GM18520 (cell line): ENCODE data around the gene WDR37.
"Not testable (repeated sequence)": the region's sequence is repeated elsewhere in the genome, so short reads cannot be mapped to it uniquely, and the experiment has no call there.

Experiments used
- ATAC-seq: cut with Tn5 transposase; IDR thresholded peaks from one replicate; pipeline ENCODE4 v1.9.1; 2021; ENCODE audit not compliant: unreplicated experiment

Gene WDR37

DNA sequence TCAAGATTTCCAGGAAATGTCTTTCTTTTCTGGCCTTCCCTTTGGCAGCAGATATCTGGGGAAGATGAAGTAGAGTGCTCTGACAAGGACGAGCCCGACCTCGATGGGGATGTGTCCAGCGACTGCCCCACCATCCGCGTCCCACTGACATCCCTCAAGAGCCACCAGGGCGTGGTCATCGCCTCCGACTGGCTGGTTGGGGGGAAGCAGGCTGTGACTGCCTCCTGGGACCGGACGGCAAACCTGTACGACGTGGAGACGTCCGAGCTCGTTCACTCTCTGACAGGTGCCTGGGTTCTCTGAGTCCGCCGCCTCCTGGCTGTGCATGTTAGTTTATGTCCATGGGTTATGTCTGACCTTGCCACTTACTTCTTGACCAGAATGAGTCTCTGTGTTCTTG, 47.4 kb downstream of the WDR37 start:
- no peak for ATAC-seq

DNA sequence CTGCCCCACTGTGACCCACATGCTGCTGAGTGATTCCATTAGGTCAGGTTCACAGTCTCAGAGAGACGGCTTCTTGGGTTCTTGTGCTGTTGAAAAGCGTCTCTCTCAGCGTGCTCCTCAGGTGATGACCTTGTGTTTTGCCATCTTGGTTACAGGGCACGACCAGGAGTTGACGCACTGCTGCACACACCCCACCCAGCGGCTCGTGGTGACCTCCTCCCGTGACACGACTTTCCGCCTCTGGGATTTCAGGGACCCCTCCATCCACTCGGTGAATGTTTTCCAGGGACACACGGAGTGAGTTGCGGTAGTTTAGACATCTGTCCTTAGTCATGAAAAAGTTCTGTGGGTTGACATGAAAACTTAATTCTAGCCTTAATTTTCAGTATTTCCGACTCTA, 48.8 kb downstream of the WDR37 start:
- no peak for ATAC-seq

DNA sequence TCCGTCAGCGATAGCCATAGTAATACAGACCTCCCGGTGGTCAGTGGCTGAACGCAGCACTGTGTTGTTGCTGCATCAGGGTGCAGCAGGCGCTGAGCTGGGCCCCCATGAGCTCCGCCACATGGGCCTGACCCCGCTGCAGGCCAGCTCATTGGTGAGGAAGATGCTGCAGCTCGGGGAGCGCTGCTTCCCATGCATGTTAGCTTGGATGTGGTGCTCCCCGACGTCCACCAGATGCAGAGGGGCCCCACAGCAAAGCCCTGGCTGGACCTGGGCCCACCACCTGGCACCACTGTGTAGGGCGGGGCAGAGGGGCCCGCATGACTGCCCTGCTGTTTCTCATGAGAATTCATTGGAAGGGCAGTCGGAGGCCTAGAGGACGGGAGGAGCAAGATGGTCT, 50.8 kb downstream of the WDR37 start:
- ATAC-seq: no peak

DNA sequence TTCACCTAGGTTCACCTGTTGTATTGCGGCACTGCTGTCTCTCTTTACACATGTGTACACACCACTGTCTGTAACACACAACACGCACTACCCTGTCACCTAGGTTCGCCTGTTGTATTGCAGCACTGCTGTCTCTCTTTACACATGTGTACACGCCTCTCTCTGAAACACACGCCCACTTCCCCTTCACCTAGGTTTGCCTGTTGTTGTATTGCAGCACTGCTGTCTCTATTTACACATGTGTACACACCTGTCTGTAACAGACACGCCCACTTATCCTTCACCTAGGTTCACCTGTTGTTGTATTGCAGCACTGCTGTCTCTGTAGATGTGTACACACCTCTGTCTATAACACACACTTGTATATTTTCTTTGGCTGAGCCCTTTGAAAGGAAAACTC, 51.5 kb downstream of the WDR37 start:
- no peak for ATAC-seq

DNA sequence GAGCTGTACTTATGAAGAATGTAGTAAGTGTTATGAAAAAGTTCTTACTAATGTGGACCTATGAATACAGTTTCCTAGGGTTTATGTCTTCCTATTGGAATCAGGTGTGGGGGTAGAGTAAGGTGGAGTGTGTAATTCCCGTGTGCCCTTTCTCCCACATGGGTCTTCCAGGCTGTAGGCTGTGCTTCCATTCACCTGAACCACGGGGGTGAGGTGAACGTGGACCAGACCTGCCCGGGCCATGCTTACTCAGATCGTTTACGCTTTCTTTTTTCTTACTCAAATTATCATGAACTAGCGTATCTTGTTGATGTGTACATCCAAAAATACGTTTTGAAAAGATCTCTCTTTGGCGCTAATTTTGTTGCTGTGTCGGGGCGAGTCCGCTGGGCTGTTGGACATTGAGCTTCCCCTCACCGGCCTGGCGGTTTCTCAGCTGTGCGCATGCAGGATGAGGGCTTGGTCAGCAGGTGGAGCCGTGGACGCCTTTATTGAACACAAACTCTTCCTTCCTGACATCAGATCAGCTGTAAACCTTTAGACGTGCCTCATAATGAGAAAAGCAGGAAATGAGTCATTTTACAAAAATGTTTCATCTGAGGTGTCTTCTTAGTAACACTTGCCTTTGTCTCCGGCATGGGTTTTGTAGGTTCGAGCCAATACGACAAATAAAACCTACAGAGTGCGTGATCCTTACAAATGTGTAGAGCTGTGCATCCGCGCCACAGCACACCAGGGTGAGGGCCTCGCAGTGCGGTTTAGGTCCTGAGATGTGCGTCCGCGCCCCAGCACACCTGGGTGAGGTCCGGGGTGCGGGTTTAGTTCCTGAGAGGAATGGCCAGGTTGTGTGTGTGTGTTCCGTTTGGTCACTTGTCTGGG, 53.8 kb downstream of the WDR37 start:
- ATAC-seq: peak; percentile 80

DNA sequence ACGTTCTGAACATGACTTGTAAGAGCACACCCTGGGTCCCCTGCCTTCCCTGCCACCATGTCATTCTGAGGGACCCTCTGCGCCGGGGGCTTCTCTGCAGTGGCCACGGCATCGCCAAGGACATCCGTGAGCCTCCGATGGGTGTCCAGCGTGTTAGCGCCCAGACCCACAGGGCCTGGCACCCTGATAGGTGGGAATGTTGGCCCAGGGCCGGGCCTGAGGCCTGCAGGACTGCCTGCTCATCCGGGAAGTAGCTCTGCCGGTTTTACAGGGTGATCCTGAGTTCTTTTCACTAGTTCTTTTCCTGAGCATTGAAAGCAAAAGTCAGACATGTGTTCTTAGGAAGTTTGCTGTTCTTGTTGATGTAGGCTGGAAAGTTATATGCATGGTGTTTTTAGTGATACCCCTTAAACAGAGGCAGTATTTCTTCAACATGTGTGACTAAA, 54.5 kb downstream of the WDR37 start:
- no peak for ATAC-seq

DNA sequence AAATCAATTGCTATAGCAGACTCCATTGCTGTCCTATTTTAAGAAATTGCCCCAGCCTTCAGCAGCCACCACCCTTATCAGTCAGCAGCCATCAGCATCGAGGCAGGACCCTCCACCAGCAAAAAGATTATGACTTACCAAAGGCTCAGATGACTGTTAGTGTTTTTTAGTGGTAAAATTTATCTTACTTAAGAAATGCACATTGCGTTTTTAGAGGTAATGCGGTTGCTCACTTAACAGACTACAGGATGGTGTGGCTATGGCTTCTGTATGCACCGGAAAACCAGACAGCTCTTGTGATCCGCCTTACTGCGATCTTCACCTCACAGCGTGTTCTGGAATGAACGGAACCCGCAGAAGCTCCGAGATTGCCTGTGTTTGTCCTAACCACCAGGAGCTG, 58.1 kb downstream of the WDR37 start:
- no peak for ATAC-seq

DNA sequence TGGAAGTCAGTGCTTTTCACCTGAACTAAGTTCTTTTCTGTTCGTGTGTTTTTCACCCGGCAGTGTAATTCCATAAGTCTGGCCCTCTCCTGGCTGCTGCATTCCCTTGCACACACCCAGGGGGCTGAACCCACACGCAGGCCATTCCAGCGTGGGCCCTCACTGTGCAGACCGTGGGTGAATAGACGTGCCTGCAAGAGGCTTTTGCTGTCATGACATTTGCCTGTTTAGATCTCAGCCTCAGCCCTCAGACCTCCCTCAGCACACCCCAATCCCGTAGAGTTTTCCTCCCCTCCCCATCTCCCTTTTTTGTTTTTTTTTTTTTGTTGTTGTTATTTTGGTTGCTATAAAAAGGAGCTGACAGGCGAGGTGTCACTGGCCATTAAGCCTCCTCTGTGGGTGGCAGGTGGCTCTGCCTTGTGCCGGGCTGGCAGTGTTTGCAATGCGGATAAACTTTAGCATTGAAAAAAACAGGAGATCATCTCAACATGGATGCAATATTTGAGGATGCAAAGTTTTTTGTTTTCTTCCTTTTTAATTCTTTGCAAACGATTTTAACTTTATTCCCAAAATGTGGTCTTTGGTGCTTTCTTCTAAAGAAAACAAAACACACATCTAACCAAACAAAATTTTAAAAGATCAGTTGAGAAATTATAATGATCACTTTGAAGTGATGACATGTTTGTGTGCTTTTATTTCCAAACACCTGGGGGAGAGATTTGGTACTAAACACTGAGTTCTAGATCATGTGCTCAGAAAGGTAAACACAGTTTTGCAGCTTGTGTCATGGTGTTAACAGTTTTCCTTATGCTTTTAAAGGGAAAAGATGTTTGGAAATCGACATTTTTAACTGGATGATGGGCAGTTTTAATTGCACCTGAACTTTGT, 58.8 kb downstream of the WDR37 start:
- ATAC-seq: no peak

DNA sequence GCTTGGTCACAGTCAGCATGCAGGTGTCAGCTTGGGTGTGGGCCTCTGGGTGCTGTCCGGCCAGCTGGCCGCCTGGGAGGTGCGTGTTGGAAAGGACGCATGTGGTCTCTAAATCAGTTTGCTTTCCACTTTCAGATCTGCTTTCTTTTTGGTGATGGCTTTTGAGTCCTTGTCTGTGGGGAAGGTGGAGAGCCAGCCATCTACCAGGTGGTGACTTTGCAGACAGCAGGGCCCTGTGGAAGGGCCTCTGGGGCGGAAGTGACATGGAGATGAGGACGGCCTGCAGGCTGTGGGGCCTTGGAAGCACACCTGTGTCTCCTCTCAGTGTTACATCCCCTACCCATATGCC, 59.4 kb downstream of the WDR37 start:
- no peak for ATAC-seq

DNA sequence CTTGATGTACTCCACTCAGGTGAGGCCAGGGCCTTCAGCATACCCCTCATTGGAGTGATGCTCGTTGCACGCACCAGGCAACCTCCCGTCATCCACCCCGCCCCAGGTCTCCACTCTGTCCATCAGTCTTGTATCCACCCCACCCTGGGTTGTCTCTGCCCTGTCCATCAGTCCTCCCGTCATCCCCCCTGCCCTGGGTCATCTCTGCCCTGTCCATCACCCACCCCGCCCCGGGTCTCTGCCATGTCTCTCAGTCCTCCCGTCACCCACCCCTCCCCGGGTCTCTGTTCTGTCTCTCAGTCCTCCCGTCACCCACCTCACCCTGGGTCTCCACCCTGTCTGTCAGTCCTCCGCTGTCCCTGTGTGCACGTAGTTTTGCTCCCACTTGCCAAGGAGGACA, 59.9 kb downstream of the WDR37 start:
- no peak for ATAC-seq

DNA sequence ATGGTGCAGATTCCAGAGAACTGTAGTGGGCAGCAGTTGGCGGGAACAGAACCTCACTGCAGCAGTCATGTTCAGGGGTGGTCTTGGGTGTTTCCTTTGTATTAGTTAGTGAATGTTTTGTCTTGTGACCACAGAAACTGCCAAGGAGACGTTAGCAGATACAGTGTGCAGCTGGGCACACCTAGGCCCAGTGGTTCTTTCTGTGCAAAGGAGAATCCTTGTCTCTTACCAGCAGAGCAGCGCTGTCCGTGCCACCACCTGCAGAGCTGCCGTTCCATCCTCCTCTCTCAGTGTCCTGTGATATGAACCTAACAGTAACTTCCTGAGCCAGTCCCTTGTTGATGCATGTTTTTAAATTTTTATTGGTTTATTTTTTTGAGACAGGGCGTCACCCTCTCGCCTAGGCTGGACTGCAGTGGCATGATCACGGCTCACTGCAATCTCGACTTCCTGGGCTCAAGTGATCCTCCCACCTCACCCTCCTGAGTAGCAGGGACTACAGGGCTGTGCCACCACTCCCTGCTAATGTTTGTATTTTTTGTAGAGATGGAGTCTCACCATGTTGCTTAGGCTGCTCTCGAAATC, 60.6 kb downstream of the WDR37 start:
- ATAC-seq: no peak

DNA sequence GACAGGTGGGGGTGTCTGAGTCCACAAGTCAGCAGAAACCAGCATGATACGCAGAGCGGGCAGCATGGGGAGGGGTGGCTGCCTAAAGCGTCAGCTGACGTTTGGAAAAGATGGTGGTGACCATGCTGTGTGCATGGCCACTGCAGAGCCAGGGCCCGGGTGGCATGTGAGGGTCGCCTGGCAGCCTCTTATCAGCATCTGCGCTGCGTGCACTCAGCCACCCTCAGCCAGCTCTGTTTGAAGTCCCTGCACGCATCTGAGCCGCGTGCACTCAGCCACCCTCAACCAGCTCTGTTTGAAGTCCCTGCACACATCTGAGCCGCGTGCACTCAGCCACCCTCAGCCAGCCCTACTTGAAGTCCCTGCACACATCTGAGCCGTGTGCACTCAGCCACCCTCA, 61.5 kb downstream of the WDR37 start:
- no peak for ATAC-seq

DNA sequence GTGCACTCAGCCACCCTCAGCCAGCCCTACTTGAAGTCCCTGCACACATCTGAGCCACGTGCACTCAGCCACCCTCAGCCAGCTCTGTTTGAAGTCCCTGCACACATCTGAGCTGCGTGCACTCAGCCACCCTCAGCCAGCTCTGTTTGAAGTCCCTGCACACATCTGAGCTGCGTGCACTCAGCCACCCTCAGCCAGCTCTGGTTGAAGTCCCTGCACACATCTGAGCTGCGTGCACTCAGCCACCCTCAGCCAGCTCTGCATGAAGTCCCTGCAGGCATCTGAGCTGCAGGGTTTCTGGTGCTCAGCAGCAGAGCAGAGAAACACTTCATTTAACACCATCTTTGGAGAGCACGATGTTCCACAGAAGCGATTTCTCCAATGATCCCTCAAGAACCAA, 62.1 kb downstream of the WDR37 start:
- not testable (repeated sequence) for ATAC-seq

DNA sequence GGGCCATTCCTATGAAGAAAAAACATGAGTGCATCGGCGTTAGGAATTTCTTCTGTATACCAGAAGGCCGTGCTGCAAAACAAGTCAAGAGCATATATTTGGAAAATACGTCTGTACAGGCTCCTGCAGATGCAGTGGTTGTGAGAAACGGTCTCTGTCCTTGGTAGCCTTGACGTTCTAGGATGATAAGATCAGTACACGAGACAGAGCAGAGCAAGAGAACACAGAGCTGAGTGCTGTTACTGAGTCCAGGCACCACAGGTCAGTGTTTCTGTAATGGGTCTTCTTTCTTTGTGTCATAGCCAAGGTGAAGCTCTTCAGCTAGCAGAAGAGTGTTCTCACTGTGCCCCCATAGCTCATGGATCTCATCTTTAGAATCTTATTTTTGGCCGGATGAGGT, 62.8 kb downstream of the WDR37 start:
- ATAC-seq: no peak

DNA sequence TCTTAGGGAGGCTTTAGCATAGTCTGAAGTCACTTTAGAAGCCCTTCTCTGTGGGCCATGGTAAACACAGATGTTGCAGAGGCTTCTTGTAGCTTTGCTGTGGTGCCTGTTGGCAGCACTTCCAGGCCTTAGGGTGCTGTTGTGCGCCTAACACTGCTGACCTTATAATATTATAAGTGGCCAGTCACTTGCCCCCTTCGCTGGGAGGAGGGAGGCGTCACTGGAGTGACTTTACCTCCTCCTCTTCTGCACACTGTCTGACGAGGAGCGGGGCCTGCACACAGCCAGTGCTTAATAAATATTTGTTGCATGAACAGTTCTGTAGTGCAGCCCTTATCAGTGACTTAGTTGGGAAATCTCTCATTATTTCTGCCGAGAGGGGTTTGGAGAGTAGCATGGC, 63.3 kb downstream of the WDR37 start:
- no peak for ATAC-seq

DNA sequence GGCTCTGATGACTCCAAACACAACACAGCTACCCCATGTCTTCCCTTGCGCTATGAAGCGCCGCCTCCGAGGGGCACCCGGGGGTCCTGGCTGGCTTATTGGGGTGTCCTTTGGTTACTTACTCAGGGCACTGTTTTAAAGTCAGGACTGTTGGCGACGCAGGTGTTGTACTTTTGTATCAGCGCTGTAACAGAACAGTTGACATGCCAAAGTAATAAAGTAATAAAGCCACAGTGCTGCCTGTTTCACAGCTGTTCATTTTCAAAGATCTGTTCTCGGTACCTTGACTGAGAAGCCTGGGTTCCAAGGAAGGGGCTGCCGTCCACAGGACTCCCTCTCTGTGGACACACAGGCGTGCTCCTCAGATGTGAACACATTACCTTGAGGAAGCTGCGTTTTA, 64.1 kb downstream of the WDR37 start:
- no peak for ATAC-seq

DNA sequence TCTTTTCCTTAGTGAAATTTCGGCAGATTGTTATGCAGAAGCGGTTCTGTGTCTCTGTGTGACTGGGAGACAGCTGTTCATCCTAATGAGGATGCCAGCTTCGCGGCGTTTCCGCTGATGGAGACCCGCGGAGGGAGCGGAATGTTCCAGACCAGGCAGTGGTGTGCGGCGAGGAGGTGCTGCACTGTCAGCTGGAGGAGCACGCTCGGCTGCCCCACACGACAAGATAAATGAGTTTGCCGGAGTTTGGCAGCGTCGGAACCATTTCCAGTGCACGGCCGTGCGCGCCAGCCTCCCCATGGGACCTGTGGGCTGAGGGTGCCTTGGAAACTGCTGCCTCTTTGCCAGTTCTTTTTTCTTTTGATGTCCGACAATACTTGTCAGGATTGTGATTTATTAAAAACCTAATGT, 64.6 kb downstream of the WDR37 start:
- ATAC-seq: no peak

DNA sequence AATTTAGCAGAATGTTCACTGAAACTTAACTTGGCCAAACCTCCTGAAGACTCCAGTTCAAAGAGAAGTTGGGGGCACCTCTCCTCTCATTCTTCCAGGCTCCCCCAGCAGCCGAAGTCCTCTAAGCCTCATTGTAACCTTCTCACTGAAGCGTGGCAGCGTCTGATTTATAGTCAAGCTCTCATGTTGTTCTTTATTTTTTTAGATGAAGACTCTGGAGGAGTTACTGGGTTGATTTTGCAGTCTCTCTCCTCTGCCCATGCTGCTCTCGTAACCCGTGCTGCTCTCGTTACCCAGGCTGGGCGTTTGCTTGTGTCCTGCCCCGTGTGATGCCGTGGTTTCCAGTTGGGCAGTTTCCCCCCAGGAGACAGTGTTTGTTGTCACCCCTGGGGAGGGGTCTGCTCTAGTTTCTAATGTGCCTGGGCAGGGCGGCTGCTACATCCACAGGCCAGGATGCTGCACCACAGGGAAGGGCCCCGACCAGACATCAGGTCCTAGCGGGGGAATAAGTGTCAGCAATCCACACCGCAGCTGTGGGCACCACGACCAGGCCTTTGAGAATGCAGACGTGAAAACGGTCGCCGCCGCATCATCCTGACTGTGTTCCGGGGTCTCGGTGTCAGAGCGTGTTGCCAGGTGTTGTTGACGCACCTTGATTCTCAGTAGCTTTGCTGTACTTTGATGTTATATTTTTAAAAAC, 65.2 kb downstream of the WDR37 start:
- no peak for ATAC-seq

DNA sequence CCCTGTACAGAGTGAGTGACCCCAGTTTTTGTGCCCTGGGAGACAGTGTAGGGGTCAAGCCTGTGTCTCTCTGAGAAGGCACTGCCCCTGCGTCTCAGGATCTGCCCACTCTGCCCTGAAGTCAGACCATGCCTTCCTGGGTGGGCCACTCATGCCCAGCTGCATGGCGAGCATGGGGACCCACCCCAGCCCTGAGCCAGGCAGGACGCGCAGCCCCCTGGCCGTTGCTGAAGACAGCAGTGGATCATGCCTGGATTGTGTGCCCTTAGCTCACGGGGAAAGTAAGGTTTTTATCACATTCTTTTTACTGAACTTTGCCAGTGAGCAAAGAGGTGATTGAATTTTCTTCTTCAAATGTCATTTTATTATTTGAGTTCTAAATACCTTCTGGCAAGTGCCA, 66.2 kb downstream of the WDR37 start:
- ATAC-seq: no peak

DNA sequence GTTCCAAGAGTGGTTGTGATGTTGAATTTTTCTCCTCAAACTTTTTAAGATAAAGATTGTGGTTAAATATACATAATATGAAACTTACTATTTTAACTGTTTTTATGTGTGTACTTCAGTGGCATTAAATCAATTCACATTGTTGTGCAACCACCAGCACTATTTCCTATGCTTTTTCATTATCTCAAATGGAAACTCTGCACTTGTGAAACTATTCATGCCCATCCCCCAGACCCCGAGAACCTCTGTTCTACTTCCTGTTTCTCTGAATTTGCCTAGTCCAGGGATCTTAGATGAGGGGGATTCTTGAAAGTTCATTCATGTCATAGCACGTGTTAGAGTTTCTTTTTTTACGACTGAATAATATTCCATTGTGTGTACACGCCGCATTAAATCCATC, 67.0 kb downstream of the WDR37 start:
- ATAC-seq: no peak

DNA sequence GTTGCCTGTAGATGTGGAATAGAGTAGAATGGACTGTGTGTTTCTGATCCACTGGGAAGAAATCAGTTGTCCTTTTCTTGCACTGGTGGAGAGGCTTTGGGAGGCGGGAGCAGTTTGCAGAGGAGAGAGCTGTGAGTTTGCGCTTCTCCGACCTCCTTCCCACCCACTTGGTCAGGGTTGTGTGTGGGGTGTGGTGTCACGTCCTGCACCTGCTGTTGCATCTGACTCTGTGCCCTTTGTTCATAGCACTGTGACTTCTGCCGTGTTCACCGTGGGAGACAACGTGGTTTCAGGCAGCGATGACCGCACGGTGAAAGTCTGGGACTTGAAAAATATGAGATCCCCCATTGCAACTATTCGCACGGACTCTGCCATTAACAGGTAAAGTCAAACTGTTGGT, 67.8 kb downstream of the WDR37 start:
- no peak for ATAC-seq
